GM10266 (cell line): ENCODE results near the gene PTRH2.

Experiments used
- DNase-seq: peaks from one replicate; pipeline ENCODE4 v3.0.0; 2012; ENCODE audit errors: extremely low spot score
- CTCF ChIP-seq: IDR thresholded peaks from 2 replicates; pipeline ENCODE4 v1.5.1; 2012; ENCODE audit warnings: mild to moderate bottlenecking, low read depth; ENCODE audit not compliant: control insufficient read depth, insufficient read depth; ENCODE audit errors: missing control alignments

The PTRH2 gene

GRCh38 chr17:59688496-59688895, 18.7 kb downstream of the PTRH2 start:
- DNase-seq: no peak
- no peak for TF ChIP-seq CTCF

- no peak for TF ChIP-seq CTCF
- no peak for DNase-seq
Observed at GRCh38 chr17:59688008-59688407, 19.2 kb downstream of the PTRH2 start.

DNA sequence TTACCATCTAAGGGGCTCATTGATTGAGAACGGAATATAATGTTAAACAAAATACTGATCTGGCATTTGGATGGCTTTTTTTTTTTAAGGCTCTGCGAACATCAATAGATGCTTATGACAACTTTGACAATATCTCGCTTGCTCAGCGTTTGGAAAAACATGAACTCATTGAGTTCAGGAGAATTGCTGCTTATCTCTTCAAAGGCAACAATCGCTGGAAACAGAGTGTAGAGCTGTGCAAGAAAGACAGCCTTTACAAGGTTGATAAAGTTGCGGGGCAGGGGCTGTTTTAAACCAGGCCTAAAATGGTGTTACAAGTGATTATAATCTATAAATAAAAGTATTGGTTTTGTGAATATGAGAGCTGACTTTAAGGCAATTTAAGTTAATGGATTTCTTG, 22.3 kb downstream of the PTRH2 start:
- TF ChIP-seq CTCF: no peak
- DNase-seq: no peak

DNA sequence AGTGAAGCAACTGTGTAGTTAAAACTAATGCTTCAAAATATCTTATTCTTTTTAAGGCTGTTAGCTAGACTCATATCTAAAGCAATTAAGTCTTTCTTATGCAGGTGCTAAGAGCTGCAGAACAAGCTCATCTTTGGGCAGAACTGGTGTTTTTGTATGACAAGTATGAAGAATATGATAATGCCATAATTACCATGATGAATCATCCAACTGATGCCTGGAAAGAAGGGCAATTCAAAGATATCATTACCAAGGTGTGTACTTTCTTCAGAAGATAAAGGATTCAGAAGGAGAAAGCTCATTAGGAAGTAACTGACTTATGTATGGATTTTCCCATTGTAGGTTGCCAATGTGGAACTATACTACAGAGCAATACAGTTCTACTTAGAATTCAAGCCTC, 23.9 kb downstream of the PTRH2 start:
- DNase-seq: no peak
- TF ChIP-seq CTCF: no peak

- TF ChIP-seq CTCF: no peak
- no peak for DNase-seq
Observed at GRCh38 chr17:59680314-59680713, 26.9 kb downstream of the PTRH2 start.

GRCh38 chr17:59678918-59679317, 28.3 kb downstream of the PTRH2 start:
- no peak for TF ChIP-seq CTCF
- no peak for DNase-seq

DNA sequence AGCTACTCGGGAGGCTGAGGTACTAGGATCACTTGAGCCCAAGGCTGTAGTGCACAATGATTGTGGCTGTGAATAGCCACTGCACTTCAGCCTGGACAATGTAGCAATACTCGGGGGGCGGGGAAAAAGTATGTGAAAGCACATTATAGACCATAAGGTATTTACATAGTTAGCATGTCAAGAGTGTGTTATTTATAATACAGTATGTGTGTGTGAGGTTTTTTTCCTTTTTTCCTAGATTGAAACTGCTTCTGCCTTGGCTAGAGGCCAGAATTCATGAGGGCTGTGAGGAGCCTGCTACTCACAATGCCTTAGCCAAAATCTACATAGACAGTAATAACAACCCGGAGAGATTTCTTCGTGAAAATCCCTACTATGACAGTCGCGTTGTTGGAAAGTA, 30.5 kb downstream of the PTRH2 start:
- DNase-seq: no peak
- no peak for TF ChIP-seq CTCF

DNA sequence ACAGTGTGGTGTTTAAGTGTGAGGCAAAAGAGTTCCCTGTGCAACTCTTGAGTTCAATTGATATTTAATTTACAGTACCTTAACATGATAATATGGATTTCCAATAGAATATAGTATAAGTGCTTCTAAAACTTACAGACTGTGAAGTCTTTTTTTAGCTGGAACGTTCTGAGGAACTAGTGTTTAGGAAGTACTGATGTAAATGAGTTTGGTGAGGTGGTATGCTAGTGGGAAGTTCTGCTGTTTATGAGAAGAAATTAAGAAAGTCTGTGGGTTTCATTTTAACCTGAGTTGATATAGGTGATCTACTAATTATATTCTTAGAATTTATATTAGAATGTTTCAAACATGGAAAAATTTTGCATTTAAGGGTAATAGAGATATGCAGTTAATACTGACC, 32.0 kb downstream of the PTRH2 start:
- no peak for DNase-seq
- no peak for TF ChIP-seq CTCF
